Measurements from ENCODE around the gene ACSL6.

GRCh38 chr5:131984956-131985665, 26.3 kb downstream of the ACSL6 start:
- TF ChIP-seq, protein P1, sequence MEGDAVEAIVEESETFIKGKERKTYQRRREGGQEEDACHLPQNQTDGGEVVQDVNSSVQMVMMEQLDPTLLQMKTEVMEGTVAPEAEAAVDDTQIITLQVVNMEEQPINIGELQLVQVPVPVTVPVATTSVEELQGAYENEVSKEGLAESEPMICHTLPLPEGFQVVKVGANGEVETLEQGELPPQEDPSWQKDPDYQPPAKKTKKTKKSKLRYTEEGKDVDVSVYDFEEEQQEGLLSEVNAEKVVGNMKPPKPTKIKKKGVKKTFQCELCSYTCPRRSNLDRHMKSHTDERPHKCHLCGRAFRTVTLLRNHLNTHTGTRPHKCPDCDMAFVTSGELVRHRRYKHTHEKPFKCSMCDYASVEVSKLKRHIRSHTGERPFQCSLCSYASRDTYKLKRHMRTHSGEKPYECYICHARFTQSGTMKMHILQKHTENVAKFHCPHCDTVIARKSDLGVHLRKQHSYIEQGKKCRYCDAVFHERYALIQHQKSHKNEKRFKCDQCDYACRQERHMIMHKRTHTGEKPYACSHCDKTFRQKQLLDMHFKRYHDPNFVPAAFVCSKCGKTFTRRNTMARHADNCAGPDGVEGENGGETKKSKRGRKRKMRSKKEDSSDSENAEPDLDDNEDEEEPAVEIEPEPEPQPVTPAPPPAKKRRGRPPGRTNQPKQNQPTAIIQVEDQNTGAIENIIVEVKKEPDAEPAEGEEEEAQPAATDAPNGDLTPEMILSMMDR (tag by site-specific recombination; IDR thresholded peaks at IDR 0.05) = no peak
- no peak for TF ChIP-seq EGR2 (tag by site-specific recombination; IDR thresholded peaks at IDR 0.05; ENCODE audit: low read depth)
- TF ChIP-seq ZEB2 (tag by site-specific recombination; IDR thresholded peaks at IDR 0.05) = no peak
- no peak for TF ChIP-seq ZNF274 (IDR thresholded peaks at IDR 0.05; ENCODE audit: low read length)
- TF ChIP-seq ZNF274 (tag by site-specific recombination; IDR thresholded peaks at IDR 0.05; ENCODE audit: borderline replicate concordance) = no peak
- no peak for TF ChIP-seq KLF9 (tag by site-specific recombination; IDR thresholded peaks at IDR 0.05; ENCODE audit: low read depth)
- no peak for TF ChIP-seq ZNF223 (tag by site-specific recombination; IDR thresholded peaks at IDR 0.05)
- no peak for TF ChIP-seq BCL6B (tag by site-specific recombination; IDR thresholded peaks at IDR 0.05)

Data from HEK293 (cell line).